ENCODE data around the gene TCTN2. TPM values are rescaled to one million over a fixed set of nuclear protein-coding genes. Genes with fewer than 3 reads are reported as not detected.

Gene TCTN2
- total RNA-seq, 2 donors from 2014 or later = 4.6 to 8.7 TPM

- Histone ChIP-seq H3K4me3 (peak overlapping the region; percentile 100), H3K27me3 (replicated peaks; ENCODE audit: insufficient read depth) (no peaks in the 10 kb centered on the region), H3K9me3 (no peaks in the 10 kb centered on the region), H3K36me3 (peaks cover 17% of the 10 kb centered on the region), H3K27ac (no peak overlapping the region), H3K4me1 (ENCODE audit: control insufficient read depth in 1 of 2, low read depth in 2 of 2) (peaks cover 10 to 13% of the 10 kb centered on the region in 2 donors)
- TF ChIP-seq CTCF (IDR thresholded peaks at IDR 0.05) = no peak
- no peak for ATAC-seq (ENCODE audit: insufficient number of reproducible peaks, low FRiP score, low read depth)
- no peak for DNase-seq (ENCODE audit: low spot score)
Observed at GRCh38 chr12:123671876-123672275, 963 bp downstream of the TCTN2 start.

GRCh38 chr12:123675436-123675835, 4.5 kb downstream of the TCTN2 start:
- H3K4me3 ChIP-seq = no peak overlapping the region
- DNase-seq (ENCODE audit: low spot score) = no peak
- peaks cover 10 to 13% of the 10 kb centered on the region in 2 donors for H3K4me1 ChIP-seq (ENCODE audit: control insufficient read depth in 1 of 2, low read depth in 2 of 2)
- H3K27me3 ChIP-seq (replicated peaks; ENCODE audit: insufficient read depth) = no peaks in the 10 kb centered on the region
- H3K36me3 ChIP-seq = peaks cover 20% of the 10 kb centered on the region
- no peak overlapping the region for H3K27ac ChIP-seq
- H3K9me3 ChIP-seq = no peaks in the 10 kb centered on the region
- no peak for ATAC-seq (ENCODE audit: insufficient number of reproducible peaks, low FRiP score, low read depth)
- no peak for TF ChIP-seq CTCF (IDR thresholded peaks at IDR 0.05)

GRCh38 chr12:123676616-123677320, 5.9 kb downstream of the TCTN2 start:
- ATAC-seq (ENCODE audit: insufficient number of reproducible peaks, low FRiP score, low read depth) = no peak
- no peaks in the 10 kb centered on the region for H3K27me3 ChIP-seq (replicated peaks; ENCODE audit: insufficient read depth)
- no peak for TF ChIP-seq CTCF (IDR thresholded peaks at IDR 0.05)
- no peak overlapping the region for H3K4me3 ChIP-seq
- peaks cover 20% of the 10 kb centered on the region for H3K36me3 ChIP-seq
- no peak for DNase-seq (ENCODE audit: low spot score)
- H3K4me1 ChIP-seq (ENCODE audit: control insufficient read depth in 1 of 2, low read depth in 2 of 2) = peaks cover 3 to 9% of the 10 kb centered on the region in 2 donors
- H3K27ac ChIP-seq = no peak overlapping the region
- no peaks in the 10 kb centered on the region for H3K9me3 ChIP-seq

GRCh38 chr12:123678981-123679380, 8.1 kb downstream of the TCTN2 start:
- H3K4me1 ChIP-seq (ENCODE audit: control insufficient read depth in 1 of 2, low read depth in 2 of 2) = no peaks in the 10 kb centered on the region
- no peak overlapping the region for H3K27ac ChIP-seq
- H3K36me3 ChIP-seq = peaks cover 20% of the 10 kb centered on the region
- H3K4me3 ChIP-seq = no peak overlapping the region
- ATAC-seq (ENCODE audit: insufficient number of reproducible peaks, low FRiP score, low read depth) = no peak
- H3K9me3 ChIP-seq = no peaks in the 10 kb centered on the region
- no peaks in the 10 kb centered on the region for H3K27me3 ChIP-seq (replicated peaks; ENCODE audit: insufficient read depth)
- no peak for TF ChIP-seq CTCF (IDR thresholded peaks at IDR 0.05)
- no peak for DNase-seq (ENCODE audit: low spot score)

- ATAC-seq (ENCODE audit: insufficient number of reproducible peaks, low FRiP score, low read depth) (no peak), DNase-seq (ENCODE audit: low spot score) (no peak)
- no peaks in the 10 kb centered on the region for H3K4me1 ChIP-seq (ENCODE audit: control insufficient read depth in 1 of 2, low read depth in 2 of 2)
- no peak overlapping the region for H3K4me3 ChIP-seq
- H3K9me3 ChIP-seq = no peaks in the 10 kb centered on the region
- no peak overlapping the region for H3K27ac ChIP-seq
- H3K36me3 ChIP-seq = peaks cover 5% of the 10 kb centered on the region
- no peaks in the 10 kb centered on the region for H3K27me3 ChIP-seq (replicated peaks; ENCODE audit: insufficient read depth)
- no peak for TF ChIP-seq CTCF (IDR thresholded peaks at IDR 0.05)
Observed at GRCh38 chr12:123681605-123682004, 10.7 kb downstream of the TCTN2 start.
